ENCODE measurements around the gene FDX2. TPM values are rescaled to one million over a fixed set of nuclear protein-coding genes. Genes with fewer than 3 reads are reported as not detected.

Gene FDX2
- polyA plus RNA-seq, 1 donor from 2014 or later, result 82.7 TPM

DNA sequence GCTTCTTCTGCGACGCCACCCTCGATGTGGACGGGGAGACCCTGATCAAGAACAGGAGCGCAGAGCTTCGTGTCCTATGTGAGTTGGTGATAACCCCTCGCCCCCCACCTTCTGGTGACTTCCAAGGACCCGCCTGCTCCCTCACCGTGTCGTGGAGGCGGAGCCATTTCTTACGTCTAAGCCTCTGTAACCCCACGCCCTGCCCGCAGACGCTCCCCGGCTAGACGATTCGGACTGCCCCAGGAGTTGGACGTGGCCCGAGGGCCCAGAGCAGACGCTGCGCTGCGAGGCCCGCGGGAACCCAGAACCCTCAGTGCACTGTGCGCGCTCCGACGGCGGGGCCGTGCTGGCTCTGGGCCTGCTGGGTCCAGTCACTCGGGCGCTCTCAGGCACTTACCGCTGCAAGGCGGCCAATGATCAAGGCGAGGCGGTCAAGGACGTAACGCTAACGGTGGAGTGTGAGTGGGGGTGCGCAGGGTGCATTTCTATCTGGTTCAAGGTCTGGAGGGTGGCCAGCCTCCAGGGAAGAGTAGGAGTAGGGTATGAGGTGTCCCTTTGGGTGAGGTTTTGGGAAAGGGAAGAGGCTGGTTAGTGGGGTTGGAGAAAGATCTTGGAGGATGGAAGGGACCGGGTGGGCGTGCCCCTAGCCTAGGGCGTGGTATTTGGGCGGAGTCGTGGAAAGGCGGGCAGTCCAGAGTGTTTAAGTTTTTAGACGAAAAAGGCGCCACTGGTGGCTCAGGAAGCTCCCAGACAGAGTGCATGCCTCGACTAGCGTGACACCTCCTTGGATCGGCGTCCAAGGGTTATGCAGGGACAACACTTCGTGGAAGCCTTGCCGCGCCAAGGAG is 22.8 kb downstream of the FDX2 start (continued):
- TF ChIP-seq EP300 (conservative IDR thresholded peaks at IDR 0.05; ENCODE audit: poor library complexity, severe bottlenecking) (no peak), RAD21 (conservative IDR thresholded peaks at IDR 0.05) (no peak)

DNA sequence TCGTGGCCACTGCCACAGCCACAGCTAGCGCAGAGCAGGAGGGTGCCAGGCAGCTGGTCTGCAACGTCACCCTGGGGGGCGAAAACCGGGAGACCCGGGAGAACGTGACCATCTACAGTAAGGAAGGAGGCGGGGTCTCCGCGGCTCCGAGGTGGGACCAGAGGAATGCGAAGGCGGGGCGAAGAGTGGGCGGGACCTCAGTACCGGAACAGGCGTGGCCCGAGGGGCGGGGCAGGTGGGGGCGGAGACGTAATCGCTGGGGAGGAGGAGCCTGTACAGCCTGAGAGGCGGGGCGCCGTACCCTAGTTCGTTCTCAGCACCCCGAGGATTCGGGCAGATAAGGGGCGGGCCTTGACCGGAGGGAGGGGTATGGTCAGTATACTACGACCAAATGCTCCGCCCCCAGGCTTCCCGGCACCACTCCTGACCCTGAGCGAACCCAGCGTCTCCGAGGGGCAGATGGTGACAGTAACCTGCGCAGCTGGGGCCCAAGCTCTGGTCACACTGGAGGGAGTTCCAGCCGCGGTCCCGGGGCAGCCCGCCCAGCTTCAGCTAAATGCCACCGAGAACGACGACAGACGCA is 23.5 kb downstream of the FDX2 start:
- H3K9me2 ChIP-seq (ENCODE audit: insufficient read depth, low read length), result no peaks in the 10 kb centered on the region
- no peak overlapping the region for H3K27ac ChIP-seq (ENCODE audit: low read length)
- no peaks in the 10 kb centered on the region for H4K20me1 ChIP-seq (ENCODE audit: insufficient read depth)
- no peaks in the 10 kb centered on the region for H3F3A ChIP-seq (ENCODE audit: insufficient read depth, low read length, poor library complexity, severe bottlenecking)
- no peak overlapping the region for H2AFZ ChIP-seq (ENCODE audit: low read depth, low read length)
- H3K79me2 ChIP-seq (replicated peaks; ENCODE audit: insufficient read depth, low read length), result no peaks in the 10 kb centered on the region
- peaks cover 98% of the 10 kb centered on the region for H3K27me3 ChIP-seq (ENCODE audit: insufficient read depth, low read depth, low read length)
- peak overlapping the region; percentile 25 for H3K4me2 ChIP-seq (ENCODE audit: low read length)
- H3K36me3 ChIP-seq (ENCODE audit: insufficient read depth, low read length), result no peaks in the 10 kb centered on the region
- peak; percentile 4 for TF ChIP-seq EZH2 (IDR thresholded peaks at IDR 0.05; ENCODE audit: borderline replicate concordance, insufficient read depth, low read length, poor library complexity, severe bottlenecking)
- no peak for TF ChIP-seq EP300 (conservative IDR thresholded peaks at IDR 0.05; ENCODE audit: poor library complexity, severe bottlenecking)
- TF ChIP-seq RAD21 (conservative IDR thresholded peaks at IDR 0.05), result no peak
- H3K4me3 ChIP-seq (ENCODE audit: low read length), result peak overlapping the region; percentile 66
- H3K9ac ChIP-seq (ENCODE audit: low read length), result no peak overlapping the region
- H3K9me3 ChIP-seq (ENCODE audit: low read length), result no peaks in the 10 kb centered on the region

DNA sequence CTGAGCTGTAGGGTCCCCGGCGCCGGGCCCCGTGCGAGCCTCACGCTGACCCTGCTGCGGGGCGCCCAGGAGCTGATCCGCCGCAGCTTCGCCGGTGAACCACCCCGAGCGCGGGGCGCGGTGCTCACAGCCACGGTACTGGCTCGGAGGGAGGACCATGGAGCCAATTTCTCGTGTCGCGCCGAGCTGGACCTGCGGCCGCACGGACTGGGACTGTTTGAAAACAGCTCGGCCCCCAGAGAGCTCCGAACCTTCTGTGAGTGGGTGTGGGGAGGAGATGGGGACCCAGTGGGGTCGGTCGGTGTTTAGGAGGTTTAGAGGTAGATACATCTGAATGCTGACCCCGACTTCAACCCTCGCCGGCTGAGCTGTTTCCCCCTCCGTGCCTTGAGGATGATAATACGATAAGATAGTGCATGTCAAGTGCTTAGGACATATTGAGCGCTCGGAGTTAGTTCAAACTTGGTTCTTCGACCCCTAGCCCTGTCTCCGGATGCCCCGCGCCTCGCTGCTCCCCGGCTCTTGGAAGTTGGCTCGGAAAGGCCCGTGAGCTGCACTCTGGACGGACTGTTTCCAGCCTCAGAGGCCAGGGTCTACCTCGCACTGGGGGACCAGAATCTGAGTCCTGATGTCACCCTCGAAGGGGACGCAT is 24.1 kb downstream of the FDX2 start:
- Histone ChIP-seq H2AFZ (ENCODE audit: low read depth, low read length) (no peak overlapping the region), H3K27ac (ENCODE audit: low read length) (no peak overlapping the region), H3K9me2 (ENCODE audit: insufficient read depth, low read length) (no peaks in the 10 kb centered on the region), H3K4me3 (ENCODE audit: low read length) (peak overlapping the region; percentile 66), H3K9ac (ENCODE audit: low read length) (peak overlapping the region; percentile 16), H4K20me1 (ENCODE audit: insufficient read depth) (no peaks in the 10 kb centered on the region), H3K4me2 (ENCODE audit: low read length) (peak overlapping the region; percentile 25), H3F3A (ENCODE audit: insufficient read depth, low read length, poor library complexity, severe bottlenecking) (no peaks in the 10 kb centered on the region), H3K79me2 (replicated peaks; ENCODE audit: insufficient read depth, low read length) (no peaks in the 10 kb centered on the region), H3K9me3 (ENCODE audit: low read length) (no peaks in the 10 kb centered on the region), H3K36me3 (ENCODE audit: insufficient read depth, low read length) (no peaks in the 10 kb centered on the region), H3K27me3 (ENCODE audit: insufficient read depth, low read depth, low read length) (peaks cover 100% of the 10 kb centered on the region)
- TF ChIP-seq, protein P1, sequence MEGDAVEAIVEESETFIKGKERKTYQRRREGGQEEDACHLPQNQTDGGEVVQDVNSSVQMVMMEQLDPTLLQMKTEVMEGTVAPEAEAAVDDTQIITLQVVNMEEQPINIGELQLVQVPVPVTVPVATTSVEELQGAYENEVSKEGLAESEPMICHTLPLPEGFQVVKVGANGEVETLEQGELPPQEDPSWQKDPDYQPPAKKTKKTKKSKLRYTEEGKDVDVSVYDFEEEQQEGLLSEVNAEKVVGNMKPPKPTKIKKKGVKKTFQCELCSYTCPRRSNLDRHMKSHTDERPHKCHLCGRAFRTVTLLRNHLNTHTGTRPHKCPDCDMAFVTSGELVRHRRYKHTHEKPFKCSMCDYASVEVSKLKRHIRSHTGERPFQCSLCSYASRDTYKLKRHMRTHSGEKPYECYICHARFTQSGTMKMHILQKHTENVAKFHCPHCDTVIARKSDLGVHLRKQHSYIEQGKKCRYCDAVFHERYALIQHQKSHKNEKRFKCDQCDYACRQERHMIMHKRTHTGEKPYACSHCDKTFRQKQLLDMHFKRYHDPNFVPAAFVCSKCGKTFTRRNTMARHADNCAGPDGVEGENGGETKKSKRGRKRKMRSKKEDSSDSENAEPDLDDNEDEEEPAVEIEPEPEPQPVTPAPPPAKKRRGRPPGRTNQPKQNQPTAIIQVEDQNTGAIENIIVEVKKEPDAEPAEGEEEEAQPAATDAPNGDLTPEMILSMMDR (IDR thresholded peaks at IDR 0.05; ENCODE audit: poor library complexity, severe bottlenecking), result no peak
- TF ChIP-seq RAD21 (conservative IDR thresholded peaks at IDR 0.05) (no peak), POLR2AphosphoS5 (IDR thresholded peaks at IDR 0.05) (no peak), EZH2 (IDR thresholded peaks at IDR 0.05; ENCODE audit: borderline replicate concordance, insufficient read depth, low read length, poor library complexity, severe bottlenecking) (peak; percentile 5), MXI1 (conservative IDR thresholded peaks at IDR 0.05; ENCODE audit: poor library complexity, severe bottlenecking) (no peak)
- TF ChIP-seq, protein P2, sequence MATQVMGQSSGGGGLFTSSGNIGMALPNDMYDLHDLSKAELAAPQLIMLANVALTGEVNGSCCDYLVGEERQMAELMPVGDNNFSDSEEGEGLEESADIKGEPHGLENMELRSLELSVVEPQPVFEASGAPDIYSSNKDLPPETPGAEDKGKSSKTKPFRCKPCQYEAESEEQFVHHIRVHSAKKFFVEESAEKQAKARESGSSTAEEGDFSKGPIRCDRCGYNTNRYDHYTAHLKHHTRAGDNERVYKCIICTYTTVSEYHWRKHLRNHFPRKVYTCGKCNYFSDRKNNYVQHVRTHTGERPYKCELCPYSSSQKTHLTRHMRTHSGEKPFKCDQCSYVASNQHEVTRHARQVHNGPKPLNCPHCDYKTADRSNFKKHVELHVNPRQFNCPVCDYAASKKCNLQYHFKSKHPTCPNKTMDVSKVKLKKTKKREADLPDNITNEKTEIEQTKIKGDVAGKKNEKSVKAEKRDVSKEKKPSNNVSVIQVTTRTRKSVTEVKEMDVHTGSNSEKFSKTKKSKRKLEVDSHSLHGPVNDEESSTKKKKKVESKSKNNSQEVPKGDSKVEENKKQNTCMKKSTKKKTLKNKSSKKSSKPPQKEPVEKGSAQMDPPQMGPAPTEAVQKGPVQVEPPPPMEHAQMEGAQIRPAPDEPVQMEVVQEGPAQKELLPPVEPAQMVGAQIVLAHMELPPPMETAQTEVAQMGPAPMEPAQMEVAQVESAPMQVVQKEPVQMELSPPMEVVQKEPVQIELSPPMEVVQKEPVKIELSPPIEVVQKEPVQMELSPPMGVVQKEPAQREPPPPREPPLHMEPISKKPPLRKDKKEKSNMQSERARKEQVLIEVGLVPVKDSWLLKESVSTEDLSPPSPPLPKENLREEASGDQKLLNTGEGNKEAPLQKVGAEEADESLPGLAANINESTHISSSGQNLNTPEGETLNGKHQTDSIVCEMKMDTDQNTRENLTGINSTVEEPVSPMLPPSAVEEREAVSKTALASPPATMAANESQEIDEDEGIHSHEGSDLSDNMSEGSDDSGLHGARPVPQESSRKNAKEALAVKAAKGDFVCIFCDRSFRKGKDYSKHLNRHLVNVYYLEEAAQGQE (IDR thresholded peaks at IDR 0.05; ENCODE audit: borderline replicate concordance), result no peak

All from neural cell (in vitro differentiated cells).